GM21619 (cell line): ENCODE data around the gene SYT1.

Experiments
- ATAC-seq: cut with Tn5 transposase; IDR thresholded peaks from one replicate; pipeline ENCODE4 v1.9.1; 2021; ENCODE audit not compliant: unreplicated experiment

SYT1 gene

DNA sequence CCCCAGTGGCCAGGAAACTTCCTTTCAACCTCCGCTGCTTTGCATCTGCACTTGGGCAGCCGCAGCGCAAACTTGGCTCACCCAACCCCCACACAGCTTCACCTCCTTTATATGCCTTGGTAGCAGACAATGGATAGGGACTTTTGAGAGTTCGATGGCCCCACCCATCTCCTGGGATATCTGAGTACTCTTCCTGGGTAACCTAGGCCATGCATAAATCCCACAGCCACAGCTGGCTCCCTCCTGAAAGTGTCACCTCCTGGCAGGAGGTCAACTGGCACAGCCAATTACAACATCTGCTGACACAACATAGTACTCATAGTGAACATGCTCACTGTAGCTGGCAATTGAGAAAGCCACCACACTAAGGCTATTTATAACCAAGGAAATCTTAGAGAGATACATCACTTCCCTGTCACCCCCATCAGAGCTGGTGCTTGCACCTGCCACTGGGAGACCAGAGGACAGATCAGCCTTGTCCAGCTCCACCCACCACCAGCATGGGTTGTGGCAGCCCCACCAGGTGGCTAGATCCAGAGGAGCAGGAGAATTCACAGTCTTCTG, 410.0 kb downstream of the SYT1 start:
- no peak for ATAC-seq

DNA sequence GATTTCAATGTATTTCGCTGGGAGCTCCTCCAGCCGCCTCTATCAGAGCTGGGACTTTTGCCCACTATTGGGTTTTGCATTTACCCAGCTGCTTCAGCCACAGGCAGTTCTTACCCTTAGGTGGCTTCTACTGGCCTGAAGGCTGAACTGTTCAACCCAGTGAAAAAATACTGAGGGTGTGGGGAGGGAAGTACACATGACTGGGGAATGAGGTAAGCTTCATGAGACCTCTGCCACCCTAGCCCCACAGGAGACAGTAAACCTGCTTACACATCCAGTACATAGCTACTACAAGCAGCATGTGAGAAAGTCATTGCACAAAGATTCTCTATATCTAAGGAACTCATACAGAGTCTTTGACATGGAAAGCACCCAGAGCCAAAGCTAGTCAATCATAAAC, 411.1 kb downstream of the SYT1 start:
- ATAC-seq, result no peak

DNA sequence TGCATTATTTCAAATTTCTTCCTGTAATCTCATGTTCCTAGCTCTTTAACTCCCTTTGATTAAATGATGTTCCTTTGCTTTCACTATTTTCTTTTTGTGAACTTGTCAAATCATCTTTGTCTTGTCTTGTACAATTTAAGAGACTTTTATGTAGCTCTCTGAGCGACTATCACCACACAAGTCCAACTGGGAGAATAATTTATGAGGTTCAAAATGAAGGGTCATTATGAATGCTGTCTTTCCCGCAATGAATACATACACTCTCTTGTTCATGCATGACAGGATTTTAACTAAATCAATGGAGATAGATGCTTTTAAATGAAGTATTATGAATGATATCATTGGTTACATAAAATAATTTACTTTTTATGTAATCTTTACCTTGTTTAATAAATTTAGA, 418.8 kb downstream of the SYT1 start:
- ATAC-seq, result no peak

DNA sequence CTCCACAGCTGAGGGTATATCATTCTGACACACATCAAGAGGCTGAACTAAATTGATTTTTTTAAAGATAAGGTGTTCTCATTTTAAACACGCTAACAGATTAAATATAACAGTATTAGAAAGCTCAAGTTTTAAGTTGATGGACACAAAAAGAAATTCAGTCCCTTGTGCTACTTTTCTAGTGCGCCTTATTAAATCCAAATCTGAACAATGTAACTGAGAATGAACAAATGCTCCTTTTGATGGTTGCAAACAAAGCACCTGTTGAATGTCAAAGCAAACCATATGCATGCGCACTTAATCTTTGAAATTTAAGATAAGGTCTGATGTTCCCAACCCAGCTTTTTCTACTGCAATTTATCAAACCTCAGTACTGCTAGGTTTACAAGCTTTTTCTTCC, 424.3 kb downstream of the SYT1 start:
- ATAC-seq, result no peak

DNA sequence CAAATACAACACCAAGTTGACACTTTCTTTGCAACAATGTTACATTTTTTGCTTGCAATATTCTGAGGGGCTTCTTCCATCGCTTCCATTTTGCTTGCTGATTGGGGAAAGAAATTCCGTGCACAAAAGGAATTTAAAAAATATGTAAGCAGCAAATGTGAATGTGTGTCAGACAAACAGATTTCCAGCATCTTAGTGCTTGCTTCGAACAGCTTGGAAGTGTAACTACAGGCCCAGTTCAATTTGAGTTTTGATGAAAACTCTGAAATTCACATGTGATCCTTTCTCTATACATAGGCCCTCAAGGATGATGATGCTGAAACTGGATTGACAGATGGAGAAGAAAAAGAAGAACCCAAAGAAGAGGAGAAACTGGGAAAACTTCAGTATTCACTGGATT, 427.1 kb downstream of the SYT1 start:
- ATAC-seq, result no peak

DNA sequence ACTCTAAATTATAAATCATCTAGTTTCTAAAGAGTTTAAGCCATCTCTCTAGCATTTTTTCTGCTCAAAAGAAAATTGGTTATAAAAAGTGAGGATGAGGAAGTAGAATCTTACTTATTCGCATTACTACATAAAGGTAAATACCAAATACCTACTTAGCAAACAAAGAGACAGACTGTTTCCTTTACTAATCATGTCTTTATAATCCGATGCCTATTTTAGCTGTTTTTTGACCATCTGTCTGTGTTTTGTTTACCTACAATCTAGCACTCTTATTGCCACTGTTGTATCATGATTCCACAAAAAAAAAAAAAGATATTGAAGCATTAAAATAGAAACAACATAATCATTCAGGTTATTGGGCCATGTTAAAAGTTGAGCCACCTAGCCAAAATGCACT, 430.0 kb downstream of the SYT1 start:
- ATAC-seq, result no peak

DNA sequence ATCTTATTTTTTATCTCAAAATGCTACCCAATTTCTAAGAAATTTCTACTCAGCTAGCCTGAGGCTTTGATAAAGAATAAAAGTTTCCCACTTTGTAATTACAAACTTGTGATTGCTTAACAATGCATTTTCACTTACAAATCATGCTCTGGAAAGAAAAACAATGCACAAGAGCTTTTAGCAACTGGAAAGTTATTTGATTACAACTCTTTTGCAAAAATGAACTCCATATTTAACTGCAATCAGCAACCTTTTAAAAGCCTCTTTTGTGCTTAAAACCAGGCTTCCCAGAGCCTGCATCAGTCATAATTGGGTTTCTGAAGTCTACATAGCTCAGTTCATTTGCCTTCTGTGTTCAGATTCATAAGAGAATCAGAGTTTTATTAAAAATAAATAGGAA, 431.0 kb downstream of the SYT1 start:
- ATAC-seq, result no peak

DNA sequence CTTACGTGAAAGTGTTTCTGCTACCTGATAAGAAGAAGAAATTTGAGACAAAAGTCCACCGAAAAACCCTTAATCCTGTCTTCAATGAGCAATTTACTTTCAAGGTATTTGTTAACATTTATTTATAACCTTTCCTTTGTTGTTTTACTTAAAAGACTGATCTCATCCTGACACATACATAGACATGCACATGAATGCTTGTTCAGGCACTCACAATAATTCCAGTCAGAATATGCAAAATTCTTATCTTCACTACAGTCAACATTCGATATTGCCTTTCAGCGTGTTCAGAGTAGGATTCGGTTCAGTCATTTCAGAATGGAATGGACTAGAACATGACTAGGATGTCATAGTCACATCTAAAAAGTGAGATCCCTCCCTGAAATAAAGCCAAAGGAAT, 431.6 kb downstream of the SYT1 start:
- no peak for ATAC-seq

DNA sequence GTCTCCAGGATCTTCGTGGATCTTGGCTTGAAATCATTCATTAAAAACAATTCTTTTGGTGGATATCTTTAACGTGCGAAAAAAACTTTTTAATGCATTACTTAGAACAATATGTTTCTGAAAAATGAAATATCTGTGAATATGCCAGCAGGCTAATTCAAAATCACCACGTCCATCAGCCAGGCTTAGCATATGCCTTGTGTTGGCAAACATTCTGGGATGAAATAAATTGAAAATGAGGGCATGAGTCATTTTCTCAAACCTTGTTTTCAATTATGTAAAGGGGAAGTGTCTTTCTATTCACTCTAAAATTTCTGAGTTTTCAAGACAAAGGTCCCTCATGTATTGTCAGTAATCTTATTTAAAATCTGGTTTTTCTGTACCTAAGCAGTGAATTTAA, 432.3 kb downstream of the SYT1 start:
- no peak for ATAC-seq

DNA sequence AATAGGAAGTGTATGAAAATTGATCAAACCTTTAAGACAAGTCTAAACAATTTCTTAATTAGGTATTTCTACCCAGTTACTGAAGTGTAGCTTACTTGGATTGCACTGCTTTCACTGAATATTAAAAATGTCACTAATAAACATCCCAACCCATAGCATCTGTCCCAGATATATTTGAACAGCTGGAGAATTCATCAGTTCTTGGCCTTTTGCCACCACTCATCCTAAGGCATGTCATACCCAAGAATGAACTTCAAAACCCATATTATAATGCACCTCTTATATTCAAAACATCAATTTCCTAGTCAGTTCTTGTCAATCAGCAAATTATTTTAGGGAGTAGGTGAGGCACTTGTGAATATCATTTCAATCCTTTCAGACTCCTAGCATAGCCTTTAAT, 433.9 kb downstream of the SYT1 start:
- ATAC-seq, result no peak

DNA sequence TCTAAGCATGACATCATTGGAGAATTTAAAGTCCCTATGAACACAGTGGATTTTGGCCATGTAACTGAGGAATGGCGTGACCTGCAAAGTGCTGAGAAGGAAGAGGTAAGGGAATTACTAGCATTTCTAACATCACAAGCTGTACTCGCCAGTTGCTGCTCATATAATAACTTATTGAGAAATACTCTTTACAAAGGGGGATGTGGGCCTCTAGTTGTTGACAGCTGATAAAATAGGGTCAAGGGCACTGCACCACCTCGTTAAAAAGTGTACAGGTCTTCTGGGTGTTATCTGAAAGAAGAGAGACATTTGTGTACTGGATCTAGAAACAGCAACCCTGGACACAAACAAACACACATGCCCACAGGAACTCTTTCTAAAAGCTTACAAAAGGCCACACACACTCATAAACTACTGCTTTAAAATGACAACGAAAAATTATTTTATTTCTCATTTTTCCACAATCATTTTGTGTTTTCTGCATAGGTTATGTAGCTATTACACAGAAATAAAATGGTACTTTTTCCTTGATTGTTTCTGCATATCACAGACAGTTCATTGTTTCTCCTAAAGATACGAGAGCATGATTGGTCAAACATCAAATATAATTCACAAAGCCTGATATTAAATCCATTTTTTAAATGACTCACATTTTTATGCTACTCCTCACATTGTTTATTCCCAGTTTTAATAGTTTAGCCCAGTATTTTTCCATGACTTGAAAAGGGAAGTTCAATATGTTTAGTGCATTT, 435.0 kb downstream of the SYT1 start:
- ATAC-seq, result no peak

DNA sequence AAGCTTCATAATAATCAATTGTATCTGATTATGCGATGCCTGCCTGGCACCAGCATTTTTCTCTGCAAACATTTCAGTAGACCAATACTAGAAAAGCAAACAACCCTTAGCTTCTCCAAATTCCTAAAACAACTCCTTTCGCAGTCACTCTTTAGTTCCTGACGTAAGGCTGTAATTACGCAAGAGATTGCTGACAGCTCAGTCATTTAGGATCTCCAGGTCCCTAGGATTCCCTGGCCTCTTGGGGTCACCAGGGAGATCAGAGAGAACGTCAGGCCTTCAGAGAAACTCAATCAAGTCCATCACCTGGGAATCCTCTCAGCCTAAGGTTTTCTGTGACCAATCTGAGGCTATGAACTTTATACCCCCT, 435.6 kb downstream of the SYT1 start:
- ATAC-seq, result no peak

DNA sequence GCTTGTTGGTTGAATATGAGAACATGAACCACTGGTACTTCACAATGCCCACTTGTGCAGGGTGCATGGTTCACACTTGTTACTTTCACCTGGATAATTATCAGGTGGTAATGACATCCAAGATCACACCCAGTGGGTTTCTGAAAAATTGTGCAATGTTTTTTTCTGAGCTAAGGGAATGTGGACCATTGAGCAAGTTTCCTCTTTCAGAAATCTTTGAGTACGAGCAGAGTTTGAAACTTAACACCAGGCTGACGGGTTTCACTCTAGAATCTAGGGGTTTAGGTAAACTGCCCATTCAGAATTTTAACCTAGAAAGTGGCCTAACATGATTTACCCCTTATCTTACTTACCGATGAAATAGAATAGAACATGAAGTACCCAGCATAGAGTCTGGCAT, 436.6 kb downstream of the SYT1 start:
- no peak for ATAC-seq

DNA sequence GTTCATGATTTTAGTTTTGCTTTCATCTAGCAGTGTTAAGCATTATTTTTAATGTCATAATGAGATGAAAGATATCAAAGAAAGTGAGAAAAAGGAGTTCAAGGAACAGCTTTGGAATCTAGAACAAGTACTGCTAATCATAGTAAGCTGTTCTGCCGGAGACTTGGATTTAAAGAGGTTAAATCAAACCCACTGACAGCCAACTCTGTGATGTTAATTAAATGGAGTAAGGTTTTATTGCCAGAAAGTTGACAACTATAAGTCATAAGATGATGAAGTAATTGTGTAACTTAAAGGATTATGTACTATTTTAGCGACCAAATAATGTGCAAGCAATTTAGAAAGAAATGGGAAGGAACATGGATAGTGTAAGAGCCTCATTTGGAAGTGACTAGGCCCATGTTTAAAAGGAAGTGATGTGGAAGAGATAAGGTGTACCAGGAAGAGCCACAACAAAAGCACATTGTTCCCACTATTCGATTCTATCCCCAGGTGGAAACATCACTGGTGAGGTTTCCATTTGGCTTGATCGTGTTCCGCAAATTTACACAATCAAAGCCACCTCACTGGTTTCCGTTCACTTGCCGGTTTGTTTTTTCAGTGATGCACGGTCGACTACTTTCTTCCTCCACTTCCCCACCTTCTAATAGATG, 437.7 kb downstream of the SYT1 start:
- no peak for ATAC-seq

DNA sequence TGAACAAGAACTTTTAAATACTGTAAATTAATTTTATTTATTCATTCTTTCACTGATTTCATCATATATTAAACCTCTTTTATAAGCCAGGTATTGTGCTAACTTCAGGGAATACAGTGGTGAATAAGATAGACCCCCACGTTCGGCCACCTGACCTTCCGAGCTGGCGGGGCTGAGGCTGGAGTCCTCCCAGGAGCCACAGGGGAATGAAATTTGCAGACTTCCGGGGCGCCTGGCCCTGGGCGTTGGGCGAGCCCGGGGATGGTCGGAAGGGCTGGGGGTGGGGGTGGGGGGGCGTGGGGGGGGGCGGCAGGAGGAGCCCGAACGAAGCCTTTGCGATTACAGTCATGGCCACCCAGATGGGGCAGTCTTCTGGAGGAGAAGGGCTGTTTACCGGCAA, 442.8 kb downstream of the SYT1 start:
- no peak for ATAC-seq

DNA sequence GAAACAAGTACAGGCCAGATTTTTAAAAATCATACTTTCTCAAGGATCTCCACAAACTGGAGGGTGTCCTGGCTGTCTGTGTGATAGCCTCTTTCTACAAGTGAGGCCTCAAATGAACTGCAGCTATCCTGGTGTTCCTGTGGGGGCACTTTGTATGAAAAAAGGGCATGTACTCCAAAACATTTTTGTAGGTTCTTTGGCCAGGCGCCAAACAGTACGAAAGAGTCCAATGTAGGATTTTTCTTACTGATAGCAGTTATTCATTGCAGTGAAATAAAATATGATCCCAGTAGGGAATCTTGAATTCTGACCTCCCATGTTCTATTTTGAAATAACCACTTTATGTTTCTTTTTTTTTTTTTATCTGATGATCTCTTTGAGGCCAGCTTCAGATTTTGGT, 444.5 kb downstream of the SYT1 start:
- no peak for ATAC-seq

DNA sequence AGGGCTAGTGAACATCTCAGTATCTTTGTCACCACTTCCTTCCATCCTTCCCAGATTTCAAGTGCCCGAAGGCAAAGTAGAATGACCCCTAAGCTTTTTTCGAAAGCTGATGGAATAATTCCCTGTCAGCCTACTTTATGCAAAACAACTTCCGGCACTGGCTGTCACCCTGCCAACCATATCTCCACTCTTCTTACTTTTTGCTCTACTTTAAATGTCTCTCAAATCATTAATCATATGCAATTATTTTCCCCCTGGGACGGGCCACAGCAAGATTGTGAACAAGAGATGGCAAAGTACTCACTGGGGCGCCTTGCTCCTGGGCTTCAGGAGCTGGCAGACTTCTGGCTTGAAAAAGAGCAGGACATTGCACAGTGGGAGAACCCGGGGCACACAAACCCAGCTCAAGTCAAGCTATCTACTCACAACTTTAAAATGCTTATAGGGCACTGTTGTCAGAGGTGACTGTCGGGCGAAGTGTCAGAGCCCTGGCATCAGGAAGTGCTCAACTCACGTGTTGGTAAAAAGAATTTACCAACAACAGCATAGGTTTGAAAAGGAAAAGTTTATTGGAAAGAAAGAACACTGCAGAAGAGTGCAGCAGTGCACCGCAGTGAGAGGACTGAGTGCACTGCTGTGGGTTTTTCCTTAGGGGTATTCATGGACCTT, 452.7 kb downstream of the SYT1 start:
- no peak for ATAC-seq

DNA sequence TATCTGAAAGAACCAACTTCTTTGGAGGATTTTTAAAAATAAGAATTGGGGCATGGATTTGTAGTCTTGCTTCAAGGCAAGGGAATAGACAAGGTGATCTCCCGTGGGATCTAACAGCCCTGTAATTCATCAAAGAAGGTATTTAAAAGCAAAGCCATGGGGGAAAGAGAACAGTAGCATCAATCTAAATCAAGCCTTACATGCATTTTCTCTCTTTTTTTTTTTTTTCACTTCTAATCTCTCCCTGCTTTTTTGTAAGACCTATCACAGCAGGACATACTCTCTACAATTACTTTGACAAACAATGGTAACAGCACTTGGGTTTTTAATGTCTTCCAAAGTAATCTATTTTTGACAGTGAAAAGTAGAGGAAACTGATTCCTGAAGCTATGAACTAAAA, 458.3 kb downstream of the SYT1 start:
- no peak for ATAC-seq

DNA sequence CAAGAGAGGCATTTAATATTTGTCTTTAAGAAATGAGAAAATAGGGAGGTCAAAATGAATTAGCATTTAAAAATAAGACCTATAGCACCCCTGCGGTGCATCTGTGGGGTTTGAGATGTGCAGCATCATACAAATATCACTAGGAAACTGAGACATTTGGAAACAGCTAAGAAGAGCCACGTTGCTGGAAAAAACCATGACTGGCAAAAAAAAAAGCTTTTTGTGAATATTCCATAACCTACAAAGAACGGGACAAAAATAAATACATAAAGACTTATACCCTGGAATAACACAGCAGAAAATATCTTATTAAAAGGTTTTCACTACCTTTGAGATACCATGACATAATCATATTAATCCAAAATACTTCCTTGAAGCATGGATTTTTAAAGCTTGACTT, 460.0 kb downstream of the SYT1 start:
- no peak for ATAC-seq

DNA sequence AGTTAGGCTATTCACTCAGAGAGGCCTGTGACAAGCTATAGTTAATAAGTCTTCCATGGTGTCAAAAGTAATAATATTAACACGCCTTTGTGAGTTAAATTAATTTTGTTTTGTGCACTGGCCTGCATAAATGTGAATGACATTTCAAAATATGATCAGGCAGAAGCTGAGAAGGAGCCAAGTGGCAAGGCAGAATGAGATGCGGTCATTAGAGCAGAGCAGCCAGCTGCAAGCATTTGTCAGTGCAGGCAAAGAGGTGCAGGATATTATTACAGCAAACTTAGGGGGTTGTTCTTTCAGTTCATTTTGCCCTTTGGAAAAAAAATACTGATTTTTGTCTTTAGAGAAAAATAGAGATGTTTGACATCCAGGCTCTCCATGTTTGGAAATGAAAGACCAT, 461.6 kb downstream of the SYT1 start:
- ATAC-seq, result no peak

DNA sequence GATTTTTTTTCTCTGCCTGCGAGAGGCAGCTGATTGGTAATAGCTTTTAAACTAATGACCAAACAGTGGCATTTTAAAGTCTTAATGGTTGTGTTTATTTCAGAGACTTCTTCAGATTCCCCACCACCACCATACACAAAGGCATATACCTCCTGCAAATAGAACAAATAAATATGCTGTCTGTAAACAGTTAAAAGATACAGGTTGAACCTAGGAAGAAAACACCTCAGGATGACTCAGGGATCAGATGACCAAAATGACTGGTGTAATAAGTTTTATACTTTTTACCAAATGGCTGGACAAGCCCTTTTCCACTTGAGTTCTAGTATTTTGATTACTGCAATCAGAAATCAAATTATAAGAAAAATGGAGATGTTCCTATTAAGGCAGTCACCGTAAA, 462.1 kb downstream of the SYT1 start:
- no peak for ATAC-seq

DNA sequence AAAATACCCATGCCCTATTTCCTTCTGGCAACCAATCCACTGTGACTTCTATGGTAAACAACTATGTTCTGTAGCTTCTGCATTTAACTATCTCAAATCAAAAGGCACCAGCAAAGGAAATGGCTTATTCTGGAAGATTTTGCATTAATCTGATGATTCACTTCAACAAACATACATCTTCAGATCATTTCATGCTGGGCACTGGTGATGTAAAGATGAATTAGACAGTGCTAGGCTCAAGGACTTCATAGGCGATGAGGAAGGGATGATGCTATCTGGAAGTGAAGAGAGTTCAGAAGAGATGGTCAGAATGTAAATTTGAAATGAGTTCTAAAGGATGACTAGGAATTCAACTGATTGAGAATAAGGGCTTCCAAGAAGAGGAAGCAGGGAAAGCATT, 462.9 kb downstream of the SYT1 start:
- ATAC-seq, result no peak
